Mononuclear cell (primary cell): ENCODE data around the gene KLHL36. TPM values are rescaled to one million over a fixed set of nuclear protein-coding genes. Genes with fewer than 3 reads are reported as not detected.
"Not testable (repeated sequence)": the region's sequence is repeated elsewhere in the genome, so short reads cannot be mapped to it uniquely, and the experiment has no call there.

Experiments used
- H3K27me3 ChIP-seq: 2 replicates; pipeline ENCODE4 v1.6.0; 2011; ENCODE audit warnings: low read length, control low read depth; ENCODE audit not compliant: insufficient read depth
- H3K4me1 ChIP-seq: 2 replicates; pipeline ENCODE4 v1.5.1; 2011; ENCODE audit warnings: mild to moderate bottlenecking, low read length, control low read depth; ENCODE audit not compliant: insufficient read depth
- H3K4me3 ChIP-seq: 2 replicates; pipeline ENCODE4 v1.5.1; 2011; ENCODE audit warnings: mild to moderate bottlenecking, low read length, moderate library complexity
- H3K9me3 ChIP-seq: 2 replicates; pipeline ENCODE4 v1.5.1; 2011; ENCODE audit warnings: low read depth, mild to moderate bottlenecking, control low read depth, low read length
- total RNA-seq: library from RNA; depleted of rRNA; stranded (reverse); fragments of >200 nt; gene quantifications from one replicate; pipeline ENCODE4 v1.2.3, GENCODE V29; 2012

KLHL36 gene
- total RNA-seq, 1 donor: 53.0 TPM

- Histone ChIP-seq H3K4me1 (peaks cover 11% of the 10 kb centered on the region), H3K4me3 (no peak overlapping the region), H3K27me3 (no peaks in the 10 kb centered on the region), H3K9me3 (no peaks in the 10 kb centered on the region)
Measured at GRCh38 chr16:84684592-84684965, 36.3 kb downstream of the KLHL36 start.

GRCh38 chr16:84685210-84685609 lies 36.9 kb downstream of the KLHL36 start:
- Histone ChIP-seq H3K4me3 (no peak overlapping the region), H3K9me3 (no peaks in the 10 kb centered on the region), H3K4me1 (peaks cover 11% of the 10 kb centered on the region), H3K27me3 (no peaks in the 10 kb centered on the region)

- Histone ChIP-seq H3K4me1 (peaks cover 16% of the 10 kb centered on the region), H3K9me3 (no peaks in the 10 kb centered on the region), H3K27me3 (no peaks in the 10 kb centered on the region), H3K4me3 (no peak overlapping the region)
Measured at GRCh38 chr16:84686707-84687298, 38.5 kb downstream of the KLHL36 start.

GRCh38 chr16:84687715-84688114 lies 39.4 kb downstream of the KLHL36 start:
- Histone ChIP-seq H3K4me1 (peaks cover 25% of the 10 kb centered on the region), H3K27me3 (no peaks in the 10 kb centered on the region), H3K4me3 (no peak overlapping the region), H3K9me3 (no peaks in the 10 kb centered on the region)

GRCh38 chr16:84688163-84688562 lies 39.9 kb downstream of the KLHL36 start:
- H3K9me3 ChIP-seq, H3K27me3 ChIP-seq, H3K4me3 ChIP-seq: not testable (repeated sequence)
- H3K4me1 ChIP-seq: peaks cover 30% of the 10 kb centered on the region

- Histone ChIP-seq H3K27me3 (no peaks in the 10 kb centered on the region), H3K4me1 (peaks cover 30% of the 10 kb centered on the region), H3K9me3 (no peaks in the 10 kb centered on the region), H3K4me3 (no peak overlapping the region)
Measured at GRCh38 chr16:84689111-84689510, 40.8 kb downstream of the KLHL36 start.

- Histone ChIP-seq H3K4me1 (peaks cover 30% of the 10 kb centered on the region), H3K27me3 (no peaks in the 10 kb centered on the region), H3K4me3 (no peak overlapping the region), H3K9me3 (no peaks in the 10 kb centered on the region)
Measured at GRCh38 chr16:84690088-84690819, 41.9 kb downstream of the KLHL36 start.

GRCh38 chr16:84692451-84693214 lies 44.3 kb downstream of the KLHL36 start:
- Histone ChIP-seq H3K9me3 (no peaks in the 10 kb centered on the region), H3K4me3 (no peak overlapping the region)

GRCh38 chr16:84693869-84694268 lies 45.6 kb downstream of the KLHL36 start:
- not testable (repeated sequence) for H3K9me3 ChIP-seq, H3K4me3 ChIP-seq, H3K27me3 ChIP-seq
- peaks cover 19% of the 10 kb centered on the region for H3K4me1 ChIP-seq

More at GRCh38 chr16:84692451-84693214, 44.3 kb downstream of the KLHL36 start:
- no peaks in the 10 kb centered on the region for H3K27me3 ChIP-seq
- H3K4me1 ChIP-seq: peaks cover 25% of the 10 kb centered on the region

GRCh38 chr16:84694980-84695379 lies 46.7 kb downstream of the KLHL36 start:
- Histone ChIP-seq H3K27me3 (no peaks in the 10 kb centered on the region), H3K4me1 (peaks cover 26% of the 10 kb centered on the region), H3K4me3 (no peak overlapping the region), H3K9me3 (no peaks in the 10 kb centered on the region)

GRCh38 chr16:84699147-84699711 lies 50.9 kb downstream of the KLHL36 start:
- no peaks in the 10 kb centered on the region for H3K27me3 ChIP-seq
- H3K4me1 ChIP-seq: peaks cover 7% of the 10 kb centered on the region
- H3K9me3 ChIP-seq: no peaks in the 10 kb centered on the region
- peak overlapping the region; percentile 92 for H3K4me3 ChIP-seq

- Histone ChIP-seq H3K9me3 (no peaks in the 10 kb centered on the region), H3K4me3 (peak within 1 kb of the TSS; percentile 92), H3K27me3 (no peaks in the 10 kb centered on the region), H3K4me1 (peaks cover 10% of the 10 kb centered on the region)
Measured at GRCh38 chr16:84699712-84700445, 51.6 kb downstream of the KLHL36 start, which contains the start of gene USP10. Gene USP10, plus strand, starts transcription at chr16:84700000. Its CDS starts 91 bp downstream, at chr16:84700091.

- H3K4me1 ChIP-seq: peaks cover 15% of the 10 kb centered on the region
- H3K4me3 ChIP-seq: peak overlapping the region; percentile 92
- H3K27me3 ChIP-seq: no peaks in the 10 kb centered on the region
- H3K9me3 ChIP-seq: no peaks in the 10 kb centered on the region
Measured at GRCh38 chr16:84700446-84701300, 52.4 kb downstream of the KLHL36 start.

GRCh38 chr16:84703681-84704080 lies 55.4 kb downstream of the KLHL36 start:
- Histone ChIP-seq H3K4me3 (no peak overlapping the region), H3K4me1 (peaks cover 32% of the 10 kb centered on the region), H3K27me3 (no peaks in the 10 kb centered on the region), H3K9me3 (no peaks in the 10 kb centered on the region)
